Measurements from ENCODE around the gene TXNRD2.
A peak's percentile ranks its signal among the peaks of the same experiment; 100 is the strongest.

The TXNRD2 gene

GRCh38 chr22:19941365-19942082, at the start of gene TXNRD2, which contains the start of gene COMT:
Gene TXNRD2, minus strand, starts transcription at chr22:19941818. Its CDS starts 15 bp downstream, at chr22:19941803.
Gene COMT, plus strand, starts transcription at chr22:19941772. Its CDS starts 20,755 bp downstream, at chr22:19962527.
- peak; percentile 12 to 14 for DNase-seq

- no peak for DNase-seq
Observed at GRCh38 chr22:19991395-19991644, 49.7 kb upstream of the TXNRD2 start.

- DNase-seq, result no peak
Observed at GRCh38 chr22:19990609-19991394, 49.2 kb upstream of the TXNRD2 start.

- no peak for DNase-seq
Observed at GRCh38 chr22:19990188-19990587, 48.6 kb upstream of the TXNRD2 start.

- no peak for DNase-seq
Observed at GRCh38 chr22:19989725-19990067, 48.1 kb upstream of the TXNRD2 start.

GRCh38 chr22:19988965-19989724, 47.5 kb upstream of the TXNRD2 start:
- DNase-seq, result no peak

GRCh38 chr22:19988331-19988808, 46.8 kb upstream of the TXNRD2 start:
- DNase-seq, result no peak

- DNase-seq, result no peak
Observed at GRCh38 chr22:19987394-19988306, 46.0 kb upstream of the TXNRD2 start.

- peak; percentile 21 to 25 for DNase-seq
Observed at GRCh38 chr22:19986410-19987341, 45.1 kb upstream of the TXNRD2 start.

GRCh38 chr22:19986011-19986409, 44.4 kb upstream of the TXNRD2 start:
- no peak for DNase-seq

- no peak for DNase-seq
Observed at GRCh38 chr22:19984851-19985811, 43.5 kb upstream of the TXNRD2 start.

GRCh38 chr22:19984201-19984753, 42.7 kb upstream of the TXNRD2 start:
- DNase-seq, result no peak

GRCh38 chr22:19983741-19984140, 42.1 kb upstream of the TXNRD2 start:
- DNase-seq, result no peak

GRCh38 chr22:19982991-19983578, 41.5 kb upstream of the TXNRD2 start:
- DNase-seq, result no peak

GRCh38 chr22:19981961-19982920, 40.6 kb upstream of the TXNRD2 start:
- no peak for DNase-seq

- DNase-seq, result no peak
Observed at GRCh38 chr22:19981171-19981960, 39.7 kb upstream of the TXNRD2 start.

GRCh38 chr22:19980766-19981165, 39.1 kb upstream of the TXNRD2 start:
- no peak for DNase-seq
